ENCODE results near the gene DNM3.
"Not testable (repeated sequence)": the region's sequence is repeated elsewhere in the genome, so short reads cannot be mapped to it uniquely, and the experiment has no call there.

Gene DNM3

GRCh38 chr1:172024944-172025738, 183.8 kb downstream of the DNM3 start:
- DNase-seq (ENCODE audit: low spot score), result not testable (repeated sequence)

- no peak for DNase-seq (ENCODE audit: low spot score)
Observed at GRCh38 chr1:172040466-172040865, 199.2 kb downstream of the DNM3 start.

- DNase-seq (ENCODE audit: low spot score), result no peak
Observed at GRCh38 chr1:172041102-172041501, 199.8 kb downstream of the DNM3 start.

GRCh38 chr1:172041742-172042141, 200.4 kb downstream of the DNM3 start:
- DNase-seq (ENCODE audit: low spot score), result no peak

GRCh38 chr1:172043900-172044299, 202.6 kb downstream of the DNM3 start:
- no peak for DNase-seq (ENCODE audit: low spot score)

- DNase-seq (ENCODE audit: low spot score), result no peak
Observed at GRCh38 chr1:172051898-172052297, 210.6 kb downstream of the DNM3 start.

GRCh38 chr1:172054172-172054571, 212.9 kb downstream of the DNM3 start:
- no peak for DNase-seq (ENCODE audit: low spot score)

GRCh38 chr1:172055816-172056419, 214.6 kb downstream of the DNM3 start:
- DNase-seq (ENCODE audit: low spot score), result not testable (repeated sequence)

- DNase-seq (ENCODE audit: low spot score), result no peak
Observed at GRCh38 chr1:172068334-172068733, 227.0 kb downstream of the DNM3 start.

- DNase-seq (ENCODE audit: low spot score), result no peak
Observed at GRCh38 chr1:172069051-172069450, 227.8 kb downstream of the DNM3 start.

GRCh38 chr1:172069534-172069933, 228.2 kb downstream of the DNM3 start:
- no peak for DNase-seq (ENCODE audit: low spot score)

GRCh38 chr1:172070055-172070454, 228.8 kb downstream of the DNM3 start:
- DNase-seq (ENCODE audit: low spot score), result no peak

GRCh38 chr1:172071746-172072145, 230.4 kb downstream of the DNM3 start:
- DNase-seq (ENCODE audit: low spot score), result no peak

GRCh38 chr1:172079859-172080258, 238.6 kb downstream of the DNM3 start:
- DNase-seq (ENCODE audit: low spot score), result not testable (repeated sequence)

- no peak for DNase-seq (ENCODE audit: low spot score)
Observed at GRCh38 chr1:172083191-172083590, 241.9 kb downstream of the DNM3 start.

GRCh38 chr1:172084876-172085275, 243.6 kb downstream of the DNM3 start:
- DNase-seq (ENCODE audit: low spot score), result no peak

- no peak for DNase-seq (ENCODE audit: low spot score)
Observed at GRCh38 chr1:172085317-172085716, 244.0 kb downstream of the DNM3 start.

- DNase-seq (ENCODE audit: low spot score), result no peak
Observed at GRCh38 chr1:172086137-172086536, 244.8 kb downstream of the DNM3 start.

- no peak for DNase-seq (ENCODE audit: low spot score)
Observed at GRCh38 chr1:172088256-172088655, 247.0 kb downstream of the DNM3 start.

- DNase-seq (ENCODE audit: low spot score), result peak; percentile 53
Observed at GRCh38 chr1:172089768-172090510, 248.6 kb downstream of the DNM3 start.

- DNase-seq (ENCODE audit: low spot score), result no peak
Observed at GRCh38 chr1:172090511-172090817, 249.2 kb downstream of the DNM3 start.

- DNase-seq (ENCODE audit: low spot score), result no peak
Observed at GRCh38 chr1:172095846-172096245, 254.5 kb downstream of the DNM3 start.

- no peak for DNase-seq (ENCODE audit: low spot score)
Observed at GRCh38 chr1:172105230-172105629, 263.9 kb downstream of the DNM3 start.
